Articular chondrocyte of knee joint (primary cell): ENCODE measurements around the gene TACR3. TPM values are rescaled to one million over a fixed set of nuclear protein-coding genes. Genes with fewer than 3 reads are reported as not detected.

Source experiments
- total RNA-seq: library from RNA; depleted of rRNA; stranded (reverse); fragments of >200 nt; gene quantifications from 2 replicates; pipeline ENCODE4 v1.2.3, GENCODE V29; 2012

The TACR3 gene
- not detected in 2 replicates for total RNA-seq

GRCh38 chr4:103719830-103720207, at the start of gene TACR3:
TACR3 (minus strand) TSS chr4:103719985; CDS start chr4:103719675, 310 bp downstream.

